Neural progenitor cell (in vitro differentiated cells): Measurements from ENCODE around the gene HIC1. TPM values are rescaled to one million over a fixed set of nuclear protein-coding genes. Genes with fewer than 3 reads are reported as not detected.

Source experiments
- DNase-seq: peaks from one replicate; pipeline ENCODE4 v3.0.0-alpha.2; 2016; ENCODE audit warnings: low spot score
- H2AFZ ChIP-seq: fragments of 200-600 bp; sonication (generic); replicated peaks from 2 replicates; pipeline ENCODE4 v1.6.1; 2016; ENCODE audit warnings: antibody characterized with exemption
- H3F3A ChIP-seq: fragments of 200-600 bp; sonication (generic); 2 replicates; pipeline ENCODE4 v1.6.1; 2016; ENCODE audit warnings: antibody characterized with exemption, low read depth
- H3K27ac ChIP-seq: fragments of 200-600 bp; sonication (generic); 2 replicates; pipeline ENCODE4 v1.5.1; 2016; ENCODE audit warnings: mild to moderate bottlenecking
- H3K27me3 ChIP-seq: fragments of 200-600 bp; sonication (generic); 2 replicates; pipeline ENCODE4 v1.6.1; 2016; ENCODE audit warnings: mild to moderate bottlenecking, moderate library complexity
- H3K36me3 ChIP-seq: fragments of 200-600 bp; sonication (generic); 2 replicates; pipeline ENCODE4 v1.5.1; 2016
- H3K4me1 ChIP-seq: fragments of 200-600 bp; sonication (generic); 2 replicates; pipeline ENCODE4 v1.6.1; 2016; ENCODE audit warnings: mixed run types
- H3K4me2 ChIP-seq: fragments of 200-600 bp; sonication (generic); 2 replicates; pipeline ENCODE4 v1.6.1; 2016
- H3K4me3 ChIP-seq: fragments of 200-600 bp; sonication (generic); 2 replicates; pipeline ENCODE4 v1.5.1; 2016
- H3K79me2 ChIP-seq: fragments of 200-600 bp; sonication (generic); 2 replicates; pipeline ENCODE4 v1.6.1; 2016; ENCODE audit warnings: low read depth
- H3K9ac ChIP-seq: fragments of 200-600 bp; sonication (generic); 2 replicates; pipeline ENCODE4 v1.6.1; 2016
- H3K9me3 ChIP-seq: fragments of 200-600 bp; sonication (generic); 2 replicates; pipeline ENCODE4 v1.5.1; 2016; ENCODE audit warnings: low read depth
- H4K20me1 ChIP-seq: fragments of 200-600 bp; sonication (generic); 2 replicates; pipeline ENCODE4 v1.6.1; 2016; ENCODE audit warnings: low read depth
- H3K27ac Mint-ChIP-seq: 3 replicates; pipeline ENCODE4 v1.8.0; 2021; ENCODE audit warnings: mixed read lengths
- H3K27me3 Mint-ChIP-seq: 2 replicates; pipeline ENCODE4 v1.8.0; 2022; ENCODE audit warnings: low read depth, mild to moderate bottlenecking, inconsistent platforms, moderate library complexity, mixed read lengths; ENCODE audit not compliant: insufficient read depth
- H3K36me3 Mint-ChIP-seq: 3 replicates; pipeline ENCODE4 v1.8.0; 2021; ENCODE audit warnings: mixed read lengths
- H3K4me1 Mint-ChIP-seq: 3 replicates; pipeline ENCODE4 v1.8.0; 2021; ENCODE audit warnings: mixed read lengths
- H3K4me3 Mint-ChIP-seq: 3 replicates; pipeline ENCODE4 v1.8.0; 2021; ENCODE audit warnings: mild to moderate bottlenecking, moderate library complexity, mixed read lengths
- H3K9me3 Mint-ChIP-seq: 3 replicates; pipeline ENCODE4 v1.8.0; 2020; ENCODE audit warnings: mixed read lengths
- EZH2 ChIP-seq: fragments of 200-600 bp; sonication (generic); IDR thresholded peaks from 2 replicates; pipeline ENCODE4 v1.6.1; 2017; ENCODE audit warnings: antibody characterized with exemption, mild to moderate bottlenecking, moderate library complexity
- EZH2phosphoT487 ChIP-seq: fragments of 200-600 bp; sonication (generic); IDR thresholded peaks from 2 replicates; pipeline ENCODE4 v1.6.1; 2017; ENCODE audit warnings: antibody characterized with exemption
- total RNA-seq: library from RNA; depleted of rRNA; stranded (reverse); fragments of >200 nt; gene quantifications from 2 replicates; pipeline ENCODE4 v1.2.3, GENCODE V29; 2015; ENCODE audit warnings: low replicate concordance
- TF ChIP-seq, protein P1 (sequence below): fragments of 200-600 bp; sonication (generic); IDR thresholded peaks from 2 replicates; pipeline ENCODE4 v1.5.1; 2017; ENCODE audit warnings: antibody characterized with exemption, mild to moderate bottlenecking

HIC1 gene
- total RNA-seq, 1 donor from 2014 or later, result not detected

DNA sequence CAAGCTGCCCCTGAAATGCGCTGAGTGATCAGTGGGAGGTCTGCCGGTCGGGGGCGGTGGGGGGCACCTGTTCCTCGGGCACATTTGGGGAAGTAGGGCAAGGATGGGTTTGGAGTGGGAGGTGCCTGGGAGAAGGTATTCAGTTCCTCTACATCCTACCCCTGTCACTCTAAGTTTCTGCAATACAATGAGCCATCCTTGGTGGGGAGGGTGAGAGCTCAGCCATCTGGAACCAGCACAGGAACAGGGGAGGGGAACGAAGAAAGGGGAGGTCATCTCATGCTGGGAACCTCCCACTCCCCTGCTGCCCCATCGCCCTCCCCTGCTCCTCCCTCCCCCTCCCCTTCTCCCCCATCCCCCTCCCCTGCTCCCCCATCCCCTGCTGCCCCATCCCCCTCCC lies 20.7 kb upstream of the HIC1 start:
- Histone ChIP-seq H3K27me3 (peaks cover 7% of the 10 kb centered on the region), H3K4me1 (peaks cover 12% of the 10 kb centered on the region), H3F3A (no peaks in the 10 kb centered on the region), H3K27ac (no peak overlapping the region), H3K79me2 (no peaks in the 10 kb centered on the region), H2AFZ (no peak overlapping the region), H3K36me3 (no peaks in the 10 kb centered on the region), H3K9me3 (no peaks in the 10 kb centered on the region), H4K20me1 (peaks cover 4% of the 10 kb centered on the region), H3K4me2 (peak overlapping the region; percentile 47), H3K4me3 (no peak overlapping the region), H3K9ac (no peak overlapping the region)
- Mint-ChIP-seq H3K27ac (peak overlapping the region; percentile 50), H3K4me3 (peak overlapping the region; percentile 64), H3K4me1 (peaks cover 51% of the 10 kb centered on the region), H3K27me3 (peaks cover 4% of the 10 kb centered on the region), H3K9me3 (no peaks in the 10 kb centered on the region), H3K36me3 (peaks cover 10% of the 10 kb centered on the region)
- TF ChIP-seq, protein P1, sequence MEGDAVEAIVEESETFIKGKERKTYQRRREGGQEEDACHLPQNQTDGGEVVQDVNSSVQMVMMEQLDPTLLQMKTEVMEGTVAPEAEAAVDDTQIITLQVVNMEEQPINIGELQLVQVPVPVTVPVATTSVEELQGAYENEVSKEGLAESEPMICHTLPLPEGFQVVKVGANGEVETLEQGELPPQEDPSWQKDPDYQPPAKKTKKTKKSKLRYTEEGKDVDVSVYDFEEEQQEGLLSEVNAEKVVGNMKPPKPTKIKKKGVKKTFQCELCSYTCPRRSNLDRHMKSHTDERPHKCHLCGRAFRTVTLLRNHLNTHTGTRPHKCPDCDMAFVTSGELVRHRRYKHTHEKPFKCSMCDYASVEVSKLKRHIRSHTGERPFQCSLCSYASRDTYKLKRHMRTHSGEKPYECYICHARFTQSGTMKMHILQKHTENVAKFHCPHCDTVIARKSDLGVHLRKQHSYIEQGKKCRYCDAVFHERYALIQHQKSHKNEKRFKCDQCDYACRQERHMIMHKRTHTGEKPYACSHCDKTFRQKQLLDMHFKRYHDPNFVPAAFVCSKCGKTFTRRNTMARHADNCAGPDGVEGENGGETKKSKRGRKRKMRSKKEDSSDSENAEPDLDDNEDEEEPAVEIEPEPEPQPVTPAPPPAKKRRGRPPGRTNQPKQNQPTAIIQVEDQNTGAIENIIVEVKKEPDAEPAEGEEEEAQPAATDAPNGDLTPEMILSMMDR, result no peak
- TF ChIP-seq EZH2, result no peak
- no peak for TF ChIP-seq EZH2phosphoT487
- no peak for DNase-seq

DNA sequence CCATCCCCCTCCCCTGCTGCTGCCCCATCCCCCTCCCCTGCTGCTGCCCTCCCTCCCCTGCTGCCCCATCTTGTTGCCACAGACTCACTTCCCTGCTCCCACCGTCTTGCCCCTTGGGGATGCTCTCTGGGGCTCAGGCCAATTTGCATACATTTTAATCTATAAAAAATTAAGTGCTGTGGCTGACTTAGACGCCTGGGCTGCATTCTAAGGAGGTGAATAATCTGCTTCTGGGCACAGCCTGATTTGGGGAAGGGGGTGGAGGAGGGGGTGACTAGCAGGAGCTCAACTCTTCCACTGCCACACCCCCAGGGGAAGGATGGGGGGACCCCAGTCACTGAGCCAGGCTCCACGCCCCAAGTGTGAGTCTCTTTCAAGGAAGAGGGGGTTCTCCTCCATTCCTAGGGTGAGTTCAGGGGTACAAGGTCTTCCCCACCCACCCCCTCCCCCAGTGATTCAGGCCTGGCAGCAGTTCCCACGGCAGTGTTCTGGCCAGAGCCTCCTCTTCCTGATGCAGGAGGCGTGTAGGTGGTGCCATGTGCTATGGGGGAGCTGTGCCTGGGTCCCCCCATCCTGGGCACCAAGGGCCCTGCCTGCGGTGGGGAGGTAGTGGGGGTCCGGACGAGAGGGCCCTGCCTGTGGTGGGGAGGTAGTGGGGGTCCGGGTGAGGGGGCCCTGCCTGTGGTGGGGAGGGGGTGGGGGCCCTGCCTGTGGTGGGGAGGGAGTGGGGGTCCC lies 19.9 kb upstream of the HIC1 start:
- no peaks in the 10 kb centered on the region for H3K36me3 ChIP-seq
- no peak overlapping the region for H3K4me3 Mint-ChIP-seq
- H4K20me1 ChIP-seq, result peaks cover 4% of the 10 kb centered on the region
- no peaks in the 10 kb centered on the region for H3K9me3 Mint-ChIP-seq
- H2AFZ ChIP-seq, result no peak overlapping the region
- peaks cover 4% of the 10 kb centered on the region for H3K27me3 Mint-ChIP-seq
- peaks cover 10% of the 10 kb centered on the region for H3K36me3 Mint-ChIP-seq
- no peaks in the 10 kb centered on the region for H3K79me2 ChIP-seq
- H3K4me1 ChIP-seq, result peaks cover 12% of the 10 kb centered on the region
- H3K27ac Mint-ChIP-seq, result no peak overlapping the region
- H3F3A ChIP-seq, result no peaks in the 10 kb centered on the region
- no peaks in the 10 kb centered on the region for H3K9me3 ChIP-seq
- no peak overlapping the region for H3K27ac ChIP-seq
- H3K27me3 ChIP-seq, result no peaks in the 10 kb centered on the region
- no peak overlapping the region for H3K4me3 ChIP-seq
- no peak overlapping the region for H3K9ac ChIP-seq
- H3K4me2 ChIP-seq, result no peak overlapping the region
- H3K4me1 Mint-ChIP-seq, result peaks cover 47% of the 10 kb centered on the region
- no peak for TF ChIP-seq EZH2phosphoT487
- TF ChIP-seq, protein P1, result no peak
- no peak for TF ChIP-seq EZH2
- no peak for DNase-seq

DNA sequence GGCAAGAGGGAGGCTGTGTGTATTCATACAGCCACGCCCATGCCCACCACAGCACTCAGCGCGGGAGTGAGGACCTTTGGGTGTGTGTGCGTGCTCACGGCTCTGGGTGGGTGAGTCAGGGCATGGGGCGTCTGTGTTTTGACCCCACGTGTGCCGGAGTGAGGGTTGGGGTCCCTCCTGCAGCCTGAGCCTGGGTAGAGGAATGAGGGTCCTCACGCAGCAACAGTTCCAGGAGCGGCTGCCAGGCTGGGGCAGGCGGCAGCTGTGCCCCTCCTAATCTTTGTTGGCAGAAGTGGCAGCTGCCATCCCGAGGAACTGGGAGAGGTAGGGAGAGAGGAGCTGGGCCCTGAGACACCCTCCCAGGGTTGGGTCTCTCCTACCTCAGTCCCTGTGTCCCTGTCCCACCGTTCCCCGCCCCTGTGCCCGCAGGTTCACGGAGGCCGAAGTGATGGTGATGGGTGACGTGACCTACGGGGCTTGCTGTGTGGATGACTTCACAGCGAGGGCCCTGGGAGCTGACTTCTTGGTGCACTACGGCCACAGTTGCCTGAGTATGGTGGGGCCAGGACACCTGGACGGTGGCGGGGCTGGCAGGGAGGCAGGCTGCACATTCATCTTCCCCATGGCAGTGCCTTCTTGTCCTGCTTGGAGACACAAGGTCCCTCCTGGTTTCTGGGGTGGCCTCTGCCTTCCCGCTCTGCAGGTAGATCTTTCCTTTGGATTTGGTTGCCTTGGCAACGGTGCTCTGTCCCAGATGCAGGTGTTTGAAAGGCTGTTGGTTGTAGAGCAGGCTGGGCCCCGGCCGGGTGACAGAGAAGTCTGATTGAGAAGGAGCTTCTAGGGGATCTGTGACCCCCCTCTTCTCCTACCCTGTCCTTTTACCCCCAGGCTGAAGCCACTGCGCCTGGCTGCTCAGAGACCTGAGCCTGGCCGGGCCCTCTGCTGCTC lies 19.1 kb upstream of the HIC1 start:
- DNase-seq, result no peak
- Histone ChIP-seq H3K79me2 (no peaks in the 10 kb centered on the region), H2AFZ (no peak overlapping the region), H3K36me3 (no peaks in the 10 kb centered on the region), H3K27me3 (no peaks in the 10 kb centered on the region), H3K4me1 (peaks cover 11% of the 10 kb centered on the region), H3K4me3 (no peak overlapping the region), H3K27ac (no peak overlapping the region), H3K4me2 (no peak overlapping the region), H3K9ac (no peak overlapping the region), H4K20me1 (no peaks in the 10 kb centered on the region), H3K9me3 (no peaks in the 10 kb centered on the region), H3F3A (no peaks in the 10 kb centered on the region)
- Mint-ChIP-seq H3K36me3 (peaks cover 10% of the 10 kb centered on the region), H3K4me1 (peaks cover 47% of the 10 kb centered on the region), H3K4me3 (no peak overlapping the region), H3K27me3 (peaks cover 7% of the 10 kb centered on the region), H3K9me3 (no peaks in the 10 kb centered on the region), H3K27ac (peak overlapping the region; percentile 31)
- TF ChIP-seq, protein P1, result no peak
- TF ChIP-seq EZH2phosphoT487, result no peak
- TF ChIP-seq EZH2, result no peak
